Keratinocyte (primary cell): ENCODE results near the gene SMTNL1. TPM values are rescaled to one million over a fixed set of nuclear protein-coding genes. Genes with fewer than 3 reads are reported as not detected.

Experiments used
- DNase-seq: peaks from one replicate; pipeline ENCODE4 v3.0.0-alpha.2; 2011; ENCODE audit warnings: low read depth, missing footprints, low spot score
- FAIRE-seq: peaks from 2 replicates; lab custom pipeline; 2011; peaks lifted over from hg19 to GRCh38; lab: Jason Lieb, UNC
- H2AFZ ChIP-seq: 2 replicates; pipeline ENCODE4 v1.6.0; 2012; ENCODE audit warnings: low read length, control low read depth, inconsistent platforms; ENCODE audit not compliant: control insufficient read depth
- H3K27ac ChIP-seq: 2 replicates; pipeline ENCODE4 v1.5.1; 2011; ENCODE audit warnings: low read length; ENCODE audit not compliant: control insufficient read depth, insufficient read depth
- H3K27me3 ChIP-seq: 3 replicates; pipeline ENCODE4 v1.6.0; 2011; ENCODE audit warnings: low read length; ENCODE audit not compliant: control insufficient read depth, insufficient read depth; ENCODE audit errors: extremely low read depth
- H3K36me3 ChIP-seq, 2 experiments: 2 replicates in 1 of 2; 3 replicates in 1 of 2; pipeline ENCODE4 v1.5.1; 2011; ENCODE audit warnings: low read length in 2 of 2, mild to moderate bottlenecking in 1 of 2; ENCODE audit not compliant: control insufficient read depth in 2 of 2, insufficient read depth in 2 of 2; ENCODE audit errors: extremely low read depth in 1 of 2
- H3K4me1 ChIP-seq: 3 replicates; pipeline ENCODE4 v1.5.1; 2011; ENCODE audit warnings: low read length; ENCODE audit not compliant: control insufficient read depth, insufficient read depth; ENCODE audit errors: extremely low read depth
- H3K4me2 ChIP-seq: 3 replicates; pipeline ENCODE4 v1.6.0; 2011; ENCODE audit warnings: low read depth, low read length; ENCODE audit not compliant: control insufficient read depth, insufficient read depth; ENCODE audit errors: extremely low read depth
- H3K4me3 ChIP-seq, 3 experiments: fragments of 200-600 bp in 1 of 3; sonication (generic) in 1 of 3; 2 replicates in 2 of 3; 3 replicates in 1 of 3; pipeline ENCODE4 v1.5.1; 2011 to 2016; ENCODE audit warnings: low read length in 3 of 3, mild to moderate bottlenecking in 3 of 3, control low read depth in 2 of 3, inconsistent platforms in 1 of 3, low read depth in 1 of 3, mixed read lengths in 1 of 3, mixed run types in 1 of 3, moderate library complexity in 1 of 3; ENCODE audit not compliant: control insufficient read depth in 2 of 3, insufficient read depth in 2 of 3; ENCODE audit errors: extremely low read depth in 1 of 3
- H3K79me2 ChIP-seq: 2 replicates; pipeline ENCODE4 v1.6.0; 2012; ENCODE audit warnings: low read length; ENCODE audit not compliant: control insufficient read depth, insufficient read depth
- H3K9ac ChIP-seq: 3 replicates; pipeline ENCODE4 v1.6.0; 2011; ENCODE audit warnings: low read length; ENCODE audit not compliant: control insufficient read depth, insufficient read depth; ENCODE audit errors: extremely low read depth
- H3K9me1 ChIP-seq: 3 replicates; pipeline ENCODE4 v1.6.0; 2011; ENCODE audit warnings: low read length; ENCODE audit not compliant: control insufficient read depth, insufficient read depth; ENCODE audit errors: extremely low read depth
- H3K9me3 ChIP-seq: 2 replicates; pipeline ENCODE4 v1.5.1; 2012; ENCODE audit warnings: low read depth, low read length; ENCODE audit not compliant: control insufficient read depth
- H4K20me1 ChIP-seq: 3 replicates; pipeline ENCODE4 v1.6.0; 2011; ENCODE audit warnings: low read length; ENCODE audit not compliant: control insufficient read depth, insufficient read depth; ENCODE audit errors: extremely low read depth
- EZH2 ChIP-seq: IDR thresholded peaks from one replicate; pipeline ENCODE4 v1.6.1; 2012; ENCODE audit warnings: inconsistent platforms, mild to moderate bottlenecking, low read length, moderate library complexity
- dilution Hi-C: fragments of 300-500 bp; cut with MboI; formaldehyde crosslinking; loops from one replicate; pipeline ENCODE4 v1.7.0; 2020; ENCODE audit warnings: low sequenced_read_pairs; ENCODE audit not compliant: extremely low pct_ligation_motif_present
- polyA plus RNA-seq, 5 experiments: library from polyadenylated mRNA; depleted of rRNA in 3 of 5; stranded (reverse) in 3 of 5; stranded (forward) in 1 of 5; unstranded in 1 of 5; fragments of >200 nt; gene quantifications; 1 replicate in 1 of 5; 2 replicates in 3 of 5; 3 replicates in 1 of 5; pipeline versions ENCODE4 v1.2.1 to v1.2.3, GENCODE V29; 2011 to 2012; ENCODE audit warnings: missing spikeins in 2 of 5, low read depth in 1 of 5, low replicate concordance in 1 of 5
- TF ChIP-seq, protein P1 (sequence below), 3 experiments: IDR thresholded peaks in 1 of 3; conservative IDR thresholded peaks in 1 of 3; optimal IDR thresholded peaks in 1 of 3; 2 replicates in 2 of 3; 3 replicates in 1 of 3; pipeline versions ENCODE3 to v1.5.1; 2011; ENCODE audit warnings: low read length in 3 of 3, mild to moderate bottlenecking in 3 of 3, moderate library complexity in 2 of 3, control low read depth in 1 of 3, inconsistent platforms in 1 of 3; ENCODE audit not compliant: insufficient read depth in 2 of 3; ENCODE audit errors: extremely low read depth in 1 of 3

SMTNL1 gene
- polyA plus RNA-seq, 1 donor (not counting 4 experiments of a cell fraction or from before 2014, with no cell fraction given): not detected

GRCh38 chr11:57597916-57598830 is 60.8 kb downstream of the SMTNL1 start:
- H3K4me2 ChIP-seq: peak overlapping the region; percentile 46
- no peaks in the 10 kb centered on the region for H3K9me3 ChIP-seq
- H3K4me1 ChIP-seq: peaks cover 6% of the 10 kb centered on the region
- no peak for DNase-seq
- peak overlapping the region; percentile 31 to 57 (median 46) for H3K4me3 ChIP-seq
- peak overlapping the region; percentile 45 for H2AFZ ChIP-seq
- dilution Hi-C loops: no loop called here
- H3K9ac ChIP-seq: no peak overlapping the region
- H3K36me3 ChIP-seq: no peaks in the 10 kb centered on the region
- no peak for FAIRE-seq
- TF ChIP-seq, protein P1, sequence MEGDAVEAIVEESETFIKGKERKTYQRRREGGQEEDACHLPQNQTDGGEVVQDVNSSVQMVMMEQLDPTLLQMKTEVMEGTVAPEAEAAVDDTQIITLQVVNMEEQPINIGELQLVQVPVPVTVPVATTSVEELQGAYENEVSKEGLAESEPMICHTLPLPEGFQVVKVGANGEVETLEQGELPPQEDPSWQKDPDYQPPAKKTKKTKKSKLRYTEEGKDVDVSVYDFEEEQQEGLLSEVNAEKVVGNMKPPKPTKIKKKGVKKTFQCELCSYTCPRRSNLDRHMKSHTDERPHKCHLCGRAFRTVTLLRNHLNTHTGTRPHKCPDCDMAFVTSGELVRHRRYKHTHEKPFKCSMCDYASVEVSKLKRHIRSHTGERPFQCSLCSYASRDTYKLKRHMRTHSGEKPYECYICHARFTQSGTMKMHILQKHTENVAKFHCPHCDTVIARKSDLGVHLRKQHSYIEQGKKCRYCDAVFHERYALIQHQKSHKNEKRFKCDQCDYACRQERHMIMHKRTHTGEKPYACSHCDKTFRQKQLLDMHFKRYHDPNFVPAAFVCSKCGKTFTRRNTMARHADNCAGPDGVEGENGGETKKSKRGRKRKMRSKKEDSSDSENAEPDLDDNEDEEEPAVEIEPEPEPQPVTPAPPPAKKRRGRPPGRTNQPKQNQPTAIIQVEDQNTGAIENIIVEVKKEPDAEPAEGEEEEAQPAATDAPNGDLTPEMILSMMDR (optimal IDR thresholded peaks at IDR 0.05 in 1 of 3, IDR thresholded peaks at IDR 0.05 in 1 of 3, conservative IDR thresholded peaks at IDR 0.05 in 1 of 3; ENCODE audit: extremely low read depth in 1 of 3, insufficient read depth in 2 of 3, low read length in 3 of 3): no peak
- TF ChIP-seq EZH2: no peak
- H3K27me3 ChIP-seq: peaks cover 3% of the 10 kb centered on the region
- H4K20me1 ChIP-seq: no peaks in the 10 kb centered on the region
- H3K79me2 ChIP-seq: no peaks in the 10 kb centered on the region
- H3K9me1 ChIP-seq: no peaks in the 10 kb centered on the region
- no peak overlapping the region for H3K27ac ChIP-seq

DNA sequence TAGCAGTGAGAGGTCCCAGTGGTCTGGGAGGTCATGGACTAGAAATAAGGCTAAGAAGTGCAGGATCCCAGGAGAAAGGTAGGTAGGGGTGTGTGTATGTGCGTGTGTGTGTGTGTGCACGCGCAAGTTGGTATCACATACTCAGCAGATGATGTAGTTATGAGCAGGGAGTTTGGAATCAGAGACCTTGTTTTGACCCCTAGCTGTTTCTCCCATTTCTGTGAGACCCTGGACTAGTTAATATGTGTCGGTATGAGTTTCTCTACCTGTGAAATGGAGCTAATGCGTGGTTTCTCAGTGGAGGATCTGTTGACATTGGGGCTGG is 61.4 kb downstream of the SMTNL1 start:
- Histone ChIP-seq H3K79me2 (no peaks in the 10 kb centered on the region), H3K9me1 (no peaks in the 10 kb centered on the region), H4K20me1 (no peaks in the 10 kb centered on the region), H3K9ac (no peak overlapping the region), H3K27me3 (peaks cover 3% of the 10 kb centered on the region), H3K4me3 (peak overlapping the region in 2 of 3 experiments; percentile 14 to 57), H3K4me2 (peak overlapping the region; percentile 46), H2AFZ (peak overlapping the region; percentile 30), H3K9me3 (no peaks in the 10 kb centered on the region), H3K36me3 (no peaks in the 10 kb centered on the region), H3K27ac (no peak overlapping the region), H3K4me1 (peaks cover 6% of the 10 kb centered on the region)
- dilution Hi-C loops: no loop called here
- no peak for FAIRE-seq
- no peak for TF ChIP-seq EZH2
- TF ChIP-seq, protein P1 (optimal IDR thresholded peaks at IDR 0.05 in 1 of 3, IDR thresholded peaks at IDR 0.05 in 1 of 3, conservative IDR thresholded peaks at IDR 0.05 in 1 of 3; ENCODE audit: extremely low read depth in 1 of 3, insufficient read depth in 2 of 3, low read length in 3 of 3): no peak
- DNase-seq: no peak
